ENCODE measurements around the gene CGNL1.

The CGNL1 gene

GRCh38 chr15:57561041-57561711, 184.9 kb downstream of the CGNL1 start:
- H3K4me3 ChIP-seq (ENCODE audit: low read depth, low read length), result no peak overlapping the region

GRCh38 chr15:57562196-57562769, 186.0 kb downstream of the CGNL1 start:
- no peak overlapping the region for H3K4me3 ChIP-seq (ENCODE audit: low read depth, low read length)

- H3K4me3 ChIP-seq (ENCODE audit: low read depth, low read length), result no peak overlapping the region
Observed at GRCh38 chr15:57563416-57563815, 187.1 kb downstream of the CGNL1 start.

- no peak overlapping the region for H3K4me3 ChIP-seq (ENCODE audit: low read depth, low read length)
Observed at GRCh38 chr15:57565311-57565710, 189.0 kb downstream of the CGNL1 start.

- H3K4me3 ChIP-seq (ENCODE audit: low read depth, low read length), result no peak overlapping the region
Observed at GRCh38 chr15:57566834-57567233, 190.5 kb downstream of the CGNL1 start.

GRCh38 chr15:57567891-57568290, 191.6 kb downstream of the CGNL1 start:
- no peak overlapping the region for H3K4me3 ChIP-seq (ENCODE audit: low read depth, low read length)

- no peak overlapping the region for H3K4me3 ChIP-seq (ENCODE audit: low read depth, low read length)
Observed at GRCh38 chr15:57568299-57568698, 192.0 kb downstream of the CGNL1 start.

GRCh38 chr15:57570340-57570739, 194.0 kb downstream of the CGNL1 start:
- no peak overlapping the region for H3K4me3 ChIP-seq (ENCODE audit: low read depth, low read length)

GRCh38 chr15:57570994-57571393, 194.7 kb downstream of the CGNL1 start:
- H3K4me3 ChIP-seq (ENCODE audit: low read depth, low read length), result no peak overlapping the region

- H3K4me3 ChIP-seq (ENCODE audit: low read depth, low read length), result no peak overlapping the region
Observed at GRCh38 chr15:57571725-57572124, 195.4 kb downstream of the CGNL1 start.

- H3K4me3 ChIP-seq (ENCODE audit: low read depth, low read length), result no peak overlapping the region
Observed at GRCh38 chr15:57572468-57572867, 196.2 kb downstream of the CGNL1 start.

- no peak overlapping the region for H3K4me3 ChIP-seq (ENCODE audit: low read depth, low read length)
Observed at GRCh38 chr15:57573151-57573550, 196.8 kb downstream of the CGNL1 start.

GRCh38 chr15:57575363-57575762, 199.1 kb downstream of the CGNL1 start:
- no peak overlapping the region for H3K4me3 ChIP-seq (ENCODE audit: low read depth, low read length)

- H3K4me3 ChIP-seq (ENCODE audit: low read depth, low read length), result no peak overlapping the region
Observed at GRCh38 chr15:57578288-57578900, 202.1 kb downstream of the CGNL1 start.

GRCh38 chr15:57580428-57580827, 204.1 kb downstream of the CGNL1 start:
- H3K4me3 ChIP-seq (ENCODE audit: low read depth, low read length), result no peak overlapping the region

- H3K4me3 ChIP-seq (ENCODE audit: low read depth, low read length), result no peak overlapping the region
Observed at GRCh38 chr15:57580866-57581265, 204.6 kb downstream of the CGNL1 start.

- H3K4me3 ChIP-seq (ENCODE audit: low read depth, low read length), result no peak overlapping the region
Observed at GRCh38 chr15:57582090-57582489, 205.8 kb downstream of the CGNL1 start.

- H3K4me3 ChIP-seq (ENCODE audit: low read depth, low read length), result no peak overlapping the region
Observed at GRCh38 chr15:57583282-57583681, 207.0 kb downstream of the CGNL1 start.

GRCh38 chr15:57583720-57584119, 207.4 kb downstream of the CGNL1 start:
- no peak overlapping the region for H3K4me3 ChIP-seq (ENCODE audit: low read depth, low read length)

- H3K4me3 ChIP-seq (ENCODE audit: low read depth, low read length), result no peak overlapping the region
Observed at GRCh38 chr15:57586661-57587424, 210.5 kb downstream of the CGNL1 start.

GRCh38 chr15:57589281-57589680, 213.0 kb downstream of the CGNL1 start:
- no peak overlapping the region for H3K4me3 ChIP-seq (ENCODE audit: low read depth, low read length)

GRCh38 chr15:57589754-57590153, 213.4 kb downstream of the CGNL1 start:
- H3K4me3 ChIP-seq (ENCODE audit: low read depth, low read length), result no peak overlapping the region
